ENCODE results near the gene EXOSC5.
"Not testable (repeated sequence)": the region's sequence is repeated elsewhere in the genome, so short reads cannot be mapped to it uniquely, and the experiment has no call there.

The EXOSC5 gene

GRCh38 chr19:41426116-41426841 lies 29.1 kb upstream of the EXOSC5 start:
- DNase-seq (ENCODE audit: low read depth in 2 of 2): no peak

- no peak for DNase-seq (ENCODE audit: low read depth in 2 of 2)
Observed at GRCh38 chr19:41425174-41426115, 28.3 kb upstream of the EXOSC5 start.

GRCh38 chr19:41424335-41425173 lies 27.4 kb upstream of the EXOSC5 start:
- DNase-seq (ENCODE audit: low read depth in 2 of 2): no peak

- DNase-seq (ENCODE audit: low read depth in 2 of 2): no peak
Observed at GRCh38 chr19:41422955-41423354, 25.8 kb upstream of the EXOSC5 start.

- no peak for DNase-seq (ENCODE audit: low read depth in 2 of 2)
Observed at GRCh38 chr19:41422456-41422855, 25.3 kb upstream of the EXOSC5 start.

GRCh38 chr19:41421973-41422372 lies 24.8 kb upstream of the EXOSC5 start:
- no peak for DNase-seq (ENCODE audit: low read depth in 2 of 2)

GRCh38 chr19:41421314-41421713 lies 24.2 kb upstream of the EXOSC5 start:
- DNase-seq (ENCODE audit: low read depth in 2 of 2): no peak

GRCh38 chr19:41420101-41420880 lies 23.1 kb upstream of the EXOSC5 start:
- DNase-seq (ENCODE audit: low read depth in 2 of 2): no peak

GRCh38 chr19:41416194-41416674 lies 19.1 kb upstream of the EXOSC5 start:
- no peak for DNase-seq (ENCODE audit: low read depth in 2 of 2)

- DNase-seq (ENCODE audit: low read depth in 2 of 2): no peak
Observed at GRCh38 chr19:41415154-41415571, 18.0 kb upstream of the EXOSC5 start.

- no peak for DNase-seq (ENCODE audit: low read depth in 2 of 2)
Observed at GRCh38 chr19:41414461-41414860, 17.3 kb upstream of the EXOSC5 start.

- DNase-seq (ENCODE audit: low read depth in 2 of 2): no peak
Observed at GRCh38 chr19:41413947-41414346, 16.8 kb upstream of the EXOSC5 start.

- no peak for DNase-seq (ENCODE audit: low read depth in 2 of 2)
Observed at GRCh38 chr19:41412953-41413352, 15.8 kb upstream of the EXOSC5 start.

- no peak for DNase-seq (ENCODE audit: low read depth in 2 of 2)
Observed at GRCh38 chr19:41411968-41412265, 14.8 kb upstream of the EXOSC5 start.

- DNase-seq (ENCODE audit: low read depth in 2 of 2): no peak
Observed at GRCh38 chr19:41411100-41411967, 14.2 kb upstream of the EXOSC5 start.

- DNase-seq (ENCODE audit: low read depth in 2 of 2): no peak
Observed at GRCh38 chr19:41410336-41411054, 13.3 kb upstream of the EXOSC5 start.

- DNase-seq (ENCODE audit: low read depth in 2 of 2): no peak
Observed at GRCh38 chr19:41409288-41409687, 12.1 kb upstream of the EXOSC5 start.

GRCh38 chr19:41408846-41409245 lies 11.7 kb upstream of the EXOSC5 start:
- DNase-seq (ENCODE audit: low read depth in 2 of 2): not testable (repeated sequence)

GRCh38 chr19:41408256-41408655 lies 11.1 kb upstream of the EXOSC5 start:
- no peak for DNase-seq (ENCODE audit: low read depth in 2 of 2)

- DNase-seq (ENCODE audit: low read depth in 2 of 2): no peak
Observed at GRCh38 chr19:41407271-41407670, 10.1 kb upstream of the EXOSC5 start.

Measured in stimulated activated CD4-positive, alpha-beta T cell treated with anti-CD3 and anti-CD28 coated beads, Interleukin-12 subunit alpha, Interleukin-12 subunit beta, amount 100 ng/mL, for 24 hours (primary cell).